GM13977 (cell line): ENCODE data around the gene OBP2A.

Experiments
- DNase-seq: peaks from one replicate; pipeline ENCODE4 v3.0.0; 2012; ENCODE audit warnings: low spot score
- CTCF ChIP-seq: IDR thresholded peaks from 2 replicates; pipeline ENCODE4 v1.5.1; 2012; ENCODE audit warnings: mild to moderate bottlenecking, control low read depth; ENCODE audit not compliant: insufficient read depth; ENCODE audit errors: extremely low read depth, missing control alignments
- in situ Hi-C: fragments of 300-500 bp; cut with MboI; formaldehyde crosslinking; loops from one replicate; pipeline ENCODE4 v1.12.0; 2022; ENCODE audit warnings: low sequenced_read_pairs, low pct_unique_long_range_greater_than_20kb, mixed read lengths, inconsistent platforms; ENCODE audit not compliant: unreplicated experiment

Gene OBP2A

GRCh38 chr9:135519179-135519971 is 26.6 kb upstream of the OBP2A start:
- no peak for DNase-seq
- in situ Hi-C loops, result no loop called here
- TF ChIP-seq CTCF, result no peak

GRCh38 chr9:135520916-135521607 is 24.9 kb upstream of the OBP2A start, which contains the start of gene LCN1:
Gene LCN1, plus strand, starts transcription at chr9:135521440. Its CDS starts 58 bp downstream, at chr9:135521498.
- TF ChIP-seq CTCF, result no peak
- no peak for DNase-seq
- in situ Hi-C loops, result no loop called here

GRCh38 chr9:135521608-135522095 is 24.3 kb upstream of the OBP2A start:
- no peak for TF ChIP-seq CTCF
- peak; percentile 5 for DNase-seq
- in situ Hi-C loops, result no loop called here

- in situ Hi-C loops, result no loop called here
- no peak for TF ChIP-seq CTCF
Observed at GRCh38 chr9:135522137-135522877, 23.6 kb upstream of the OBP2A start.

GRCh38 chr9:135522931-135523330 is 23.0 kb upstream of the OBP2A start:
- no peak for DNase-seq
- no peak for TF ChIP-seq CTCF
- in situ Hi-C loops, result no loop called here

More at GRCh38 chr9:135522137-135522877, 23.6 kb upstream of the OBP2A start:
- DNase-seq, result no peak

GRCh38 chr9:135523521-135524129 is 22.3 kb upstream of the OBP2A start:
- in situ Hi-C loops, result no loop called here

More at GRCh38 chr9:135523521-135524129, 22.3 kb upstream of the OBP2A start:
- no peak for DNase-seq
- no peak for TF ChIP-seq CTCF
